ENCODE measurements around the gene IKZF3.
"Not testable (repeated sequence)": the region's sequence is repeated elsewhere in the genome, so short reads cannot be mapped to it uniquely, and the experiment has no call there.

The IKZF3 gene

GRCh38 chr17:39722104-39722503 is 142.0 kb downstream of the IKZF3 start:
- in situ Hi-C loops (cut with MboI; ENCODE audit: low sequenced_read_pairs), result no loop called here

DNA sequence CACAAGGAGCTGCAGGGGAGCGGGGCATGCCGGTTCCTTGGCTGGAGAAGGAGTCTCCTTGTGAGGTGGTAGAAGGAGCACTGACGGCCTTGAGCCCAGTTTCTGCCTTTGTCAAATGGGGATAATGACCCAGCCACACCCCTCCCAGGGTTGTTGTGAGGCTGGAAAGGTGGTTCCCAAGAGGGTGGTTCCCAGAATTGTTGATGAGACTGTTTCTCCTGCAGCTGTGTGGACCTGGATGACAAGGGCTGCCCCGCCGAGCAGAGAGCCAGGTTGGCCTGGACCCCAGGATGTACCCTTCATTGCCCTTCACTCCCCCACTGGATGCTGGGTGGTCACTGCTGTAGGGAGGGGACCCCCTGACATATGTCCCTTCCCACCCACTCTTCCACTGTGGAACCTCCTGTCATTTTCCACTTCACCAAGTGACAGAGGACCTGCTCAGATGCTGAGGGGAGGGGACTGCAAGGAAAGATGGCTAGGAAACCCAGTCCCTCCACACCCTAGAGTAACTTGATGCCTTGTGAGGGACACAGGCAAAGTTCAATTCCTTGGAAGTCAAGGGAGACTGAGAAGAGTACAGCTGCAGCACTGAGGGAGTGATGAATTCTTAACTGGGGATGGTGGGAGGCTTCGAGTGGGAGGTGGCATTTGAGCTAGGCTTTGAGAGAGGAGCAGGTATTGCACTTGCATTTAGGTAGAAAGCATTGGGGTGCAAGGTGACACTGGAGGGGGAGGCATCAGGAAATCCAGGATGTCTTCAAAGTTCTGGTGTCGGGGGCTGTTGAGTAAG is 144.4 kb downstream of the IKZF3 start:
- in situ Hi-C loops (cut with MboI; ENCODE audit: low sequenced_read_pairs), result no loop called here

DNA sequence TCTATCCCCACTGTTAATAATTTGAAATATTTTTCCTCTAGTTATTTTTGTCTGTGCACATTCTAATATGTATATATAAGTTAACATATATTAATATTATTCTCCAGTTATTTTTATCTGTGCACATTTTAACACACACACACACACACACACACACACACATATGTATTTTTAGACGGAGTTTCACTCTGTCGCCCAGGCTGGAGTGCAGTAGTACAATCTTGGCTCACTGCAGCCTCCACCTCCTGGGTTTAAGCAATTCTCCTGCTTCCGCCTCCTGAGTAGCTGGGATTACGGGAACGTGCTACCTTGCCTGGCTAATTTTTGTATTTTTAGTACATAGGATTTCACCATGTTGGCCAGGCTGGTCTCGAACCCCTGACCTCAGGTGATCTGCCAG is 146.5 kb downstream of the IKZF3 start:
- in situ Hi-C loops (cut with MboI; ENCODE audit: low sequenced_read_pairs), result no loop called here

GRCh38 chr17:39716879-39717536 is 147.1 kb downstream of the IKZF3 start:
- in situ Hi-C loops (cut with MboI; ENCODE audit: low sequenced_read_pairs), result no loop called here

GRCh38 chr17:39716073-39716818 is 147.9 kb downstream of the IKZF3 start:
- in situ Hi-C loops (cut with MboI; ENCODE audit: low sequenced_read_pairs), result no loop called here

DNA sequence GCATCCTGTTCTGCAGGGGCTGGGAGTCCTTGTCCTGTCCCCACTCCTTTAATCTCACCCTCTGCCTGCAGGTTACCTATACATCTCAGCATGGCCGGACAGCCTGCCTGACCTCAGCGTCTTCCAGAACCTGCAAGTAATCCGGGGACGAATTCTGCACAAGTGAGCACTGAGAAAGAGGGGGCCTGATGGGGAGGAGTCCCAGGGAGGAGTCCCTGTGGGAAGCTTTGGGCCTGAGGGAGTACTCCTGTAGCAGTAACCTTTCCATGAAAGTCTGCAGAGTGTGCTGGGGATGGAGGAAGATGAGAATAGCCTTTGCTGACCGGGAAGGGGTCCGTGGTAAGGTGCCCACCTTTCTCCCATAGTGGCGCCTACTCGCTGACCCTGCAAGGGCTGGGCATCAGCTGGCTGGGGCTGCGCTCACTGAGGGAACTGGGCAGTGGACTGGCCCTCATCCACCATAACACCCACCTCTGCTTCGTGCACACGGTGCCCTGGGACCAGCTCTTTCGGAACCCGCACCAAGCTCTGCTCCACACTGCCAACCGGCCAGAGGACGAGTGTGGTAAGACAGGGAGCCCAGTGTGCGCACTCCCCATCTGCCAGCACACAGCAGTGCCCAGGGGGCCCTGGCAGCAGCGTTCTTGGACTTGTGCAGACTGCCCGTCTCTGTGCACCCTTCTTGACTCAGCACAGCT is 148.6 kb downstream of the IKZF3 start:
- in situ Hi-C loops (cut with MboI; ENCODE audit: low sequenced_read_pairs), result no loop called here

- in situ Hi-C loops (cut with MboI; ENCODE audit: low sequenced_read_pairs), result no loop called here
These were observed 149.9 kb downstream of the IKZF3 start for GRCh38 chr17:39714234-39714633.

- in situ Hi-C loops (cut with MboI; ENCODE audit: low sequenced_read_pairs), result no loop called here
These were observed 152.3 kb downstream of the IKZF3 start for GRCh38 chr17:39711851-39712250.

DNA sequence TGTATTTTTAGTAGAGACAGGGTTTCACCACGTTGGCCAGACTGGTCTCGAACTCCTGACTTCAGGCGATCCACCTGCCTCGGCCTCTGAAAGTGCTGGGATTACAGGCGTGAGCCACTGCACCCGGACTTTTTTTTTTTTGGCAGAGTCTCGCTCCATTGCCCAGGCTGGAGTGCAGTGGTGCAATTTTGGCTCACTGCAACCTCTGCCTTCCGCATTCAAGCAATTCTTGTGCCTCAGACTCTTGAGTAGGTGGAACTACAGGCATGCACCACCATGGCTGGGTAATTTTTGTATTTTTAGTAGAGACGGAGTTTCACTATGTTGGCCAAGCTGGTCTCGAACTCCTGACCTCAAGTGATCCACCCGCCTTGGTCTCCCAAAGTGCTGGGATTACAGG is 153.0 kb downstream of the IKZF3 start:
- in situ Hi-C loops (cut with MboI; ENCODE audit: low sequenced_read_pairs), result not testable (repeated sequence)

GRCh38 chr17:39709998-39710964 is 153.8 kb downstream of the IKZF3 start:
- in situ Hi-C loops (cut with MboI; ENCODE audit: low sequenced_read_pairs), result no loop called here

GRCh38 chr17:39709319-39709997 is 154.7 kb downstream of the IKZF3 start:
- in situ Hi-C loops (cut with MboI; ENCODE audit: low sequenced_read_pairs), result no loop called here

Measured in HL-60/S4 treated with phorbol 12-myristate 13-acetate at 8.2 ng/mL for 4 days and 3 days (cell line).